Measurements from ENCODE around the gene MN1. TPM values are rescaled to one million over a fixed set of nuclear protein-coding genes. Genes with fewer than 3 reads are reported as not detected.

MN1 gene
- 6.1 TPM for total RNA-seq

GRCh38 chr22:27801616-27802345, at the start of gene MN1:
Gene MN1, minus strand, starts transcription at chr22:27801756. Its CDS starts 1,213 bp downstream, at chr22:27800543.
- intact Hi-C loops (cut with DNase I) = loop anchor here (5.0 to 10.0 kb wide), 5 partner anchors 73 to 1127 kb away; no protein-coding TSS in a partner anchor
- H3K36me3 ChIP-seq = no peaks in the 10 kb centered on the region
- peaks cover 53% of the 10 kb centered on the region for H3K4me1 ChIP-seq
- TF ChIP-seq POLR2AphosphoS5 (IDR thresholded peaks at IDR 0.05; ENCODE audit: insufficient read depth in 1 of 2, low read depth in 1 of 2) (peak in 1 of 2 donors; percentile 58), CTCF (IDR thresholded peaks at IDR 0.05) (no peak)
- no peak for DNase-seq (ENCODE audit: extremely low spot score in 2 of 2)
- H3K4me3 ChIP-seq = peak within 1 kb of the TSS; percentile 55 to 72
- H3K27me3 ChIP-seq = no peaks in the 10 kb centered on the region
- H3K9me3 ChIP-seq = no peaks in the 10 kb centered on the region
- H3K27ac ChIP-seq = peak within 1 kb of the TSS; percentile 86

DNA sequence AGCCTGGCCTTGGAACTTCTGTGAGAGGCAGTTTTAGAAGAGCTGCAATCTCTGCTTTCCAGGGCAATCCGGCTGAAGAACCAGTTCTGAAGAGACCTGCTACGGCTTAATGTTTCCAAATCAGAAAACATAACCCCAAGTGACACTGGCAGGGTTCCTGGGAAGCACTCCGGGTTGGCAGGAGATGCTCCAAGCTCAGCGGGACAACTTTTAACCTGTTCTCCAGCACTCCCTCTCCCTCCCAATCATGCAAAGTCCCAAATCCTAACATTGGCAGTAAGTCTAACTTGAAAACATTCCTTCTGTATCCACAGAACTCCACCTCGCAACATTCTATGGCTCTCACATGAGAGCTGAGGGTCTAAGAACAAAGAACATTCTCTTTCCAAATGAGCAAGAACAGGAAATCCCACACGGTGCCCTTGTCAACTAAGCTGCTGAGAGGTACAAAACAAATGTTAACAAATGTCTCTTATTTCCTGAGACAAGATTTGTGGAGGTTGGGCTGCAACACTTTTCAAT, 48.5 kb upstream of the MN1 start:
- DNase-seq (ENCODE audit: extremely low spot score in 2 of 2) = peak in 1 of 2 donors; percentile 49
- H3K9me3 ChIP-seq = no peaks in the 10 kb centered on the region
- no peaks in the 10 kb centered on the region for H3K27me3 ChIP-seq
- H3K4me1 ChIP-seq = peaks cover 13% of the 10 kb centered on the region
- no peak overlapping the region for H3K4me3 ChIP-seq
- peaks cover 0 to 28% of the 10 kb centered on the region in 2 donors for H3K36me3 ChIP-seq
- no peak overlapping the region for H3K27ac ChIP-seq
- intact Hi-C loops (cut with DNase I) = loop anchor here (10.0 kb wide), 1 partner anchor 1495 kb away; no protein-coding TSS in a partner anchor
- TF ChIP-seq POLR2A (IDR thresholded peaks at IDR 0.05) (no peak), CTCF (IDR thresholded peaks at IDR 0.05) (no peak), POLR2AphosphoS5 (IDR thresholded peaks at IDR 0.05; ENCODE audit: insufficient read depth in 1 of 2, low read depth in 1 of 2) (no peak)

GRCh38 chr22:27848005-27848404, 46.4 kb upstream of the MN1 start:
- H3K9me3 ChIP-seq = no peaks in the 10 kb centered on the region
- H3K36me3 ChIP-seq = peaks cover 0 to 15% of the 10 kb centered on the region in 2 donors
- H3K27me3 ChIP-seq = no peaks in the 10 kb centered on the region
- TF ChIP-seq POLR2A (IDR thresholded peaks at IDR 0.05) = no peak
- TF ChIP-seq POLR2AphosphoS5 (IDR thresholded peaks at IDR 0.05; ENCODE audit: insufficient read depth in 1 of 2, low read depth in 1 of 2) = no peak
- no peak for TF ChIP-seq CTCF (IDR thresholded peaks at IDR 0.05)
- H3K4me3 ChIP-seq = no peak overlapping the region
- no peak overlapping the region for H3K27ac ChIP-seq
- peak in 1 of 2 donors; percentile 37 for DNase-seq (ENCODE audit: extremely low spot score in 2 of 2)
- H3K4me1 ChIP-seq = peaks cover 13% of the 10 kb centered on the region
- intact Hi-C loops (cut with DNase I) = loop anchor here (10.0 kb wide), 1 partner anchor 1493 kb away; no protein-coding TSS in a partner anchor

GRCh38 chr22:27846910-27847309, 45.4 kb upstream of the MN1 start:
- no peaks in the 10 kb centered on the region for H3K9me3 ChIP-seq
- no peak for TF ChIP-seq POLR2A (IDR thresholded peaks at IDR 0.05)
- no peak for TF ChIP-seq POLR2AphosphoS5 (IDR thresholded peaks at IDR 0.05; ENCODE audit: insufficient read depth in 1 of 2, low read depth in 1 of 2)
- no peak for TF ChIP-seq CTCF (IDR thresholded peaks at IDR 0.05)
- peaks cover 22% of the 10 kb centered on the region for H3K4me1 ChIP-seq
- no peaks in the 10 kb centered on the region for H3K27me3 ChIP-seq
- H3K4me3 ChIP-seq = no peak overlapping the region
- peaks cover 0 to 9% of the 10 kb centered on the region in 2 donors for H3K36me3 ChIP-seq
- peak in 1 of 2 donors; percentile 65 for DNase-seq (ENCODE audit: extremely low spot score in 2 of 2)
- H3K27ac ChIP-seq = no peak overlapping the region
- intact Hi-C loops (cut with DNase I) = loop anchor here (10.0 kb wide), 1 partner anchor 1492 kb away; no protein-coding TSS in a partner anchor

Data from vagina (tissue), 2 donors.